Stimulated activated naive B cell treated with anti-CD40 and anti-IgM and Interleukin-4, amounts not matched to agents 10 μg/mL and 1 μg/mL and 100 μg/mL, for 72 hours (primary cell): ENCODE results near the gene ZSWIM6.
A peak's percentile ranks its signal among the peaks of the same experiment; 100 is the strongest.

Source experiments
- ATAC-seq, 2 donors: fragments of 150-1000 bp; cut with Tn5 transposase; replicated peaks; 2 replicates each; pipeline ENCODE4 v1.10.0; 2021; ENCODE audit warnings: moderate library complexity in 1 of 2
- DNase-seq: peaks from one replicate; pipeline ENCODE4 v3.0.0; 2021
- H3K27ac Mint-ChIP-seq: one replicate; pipeline ENCODE4 v1.8.0; 2022; ENCODE audit warnings: mild to moderate bottlenecking, mixed read lengths
- H3K27me3 Mint-ChIP-seq, 2 donors: one replicate each; pipeline ENCODE4 v1.8.0; 2022; ENCODE audit warnings: mixed read lengths in 2 of 2
- H3K36me3 Mint-ChIP-seq, 2 donors: one replicate each; pipeline ENCODE4 v1.8.0; 2022; ENCODE audit warnings: mixed read lengths in 2 of 2, mild to moderate bottlenecking in 1 of 2
- H3K4me1 Mint-ChIP-seq, 2 donors: one replicate each; pipeline ENCODE4 v1.8.0; 2022; ENCODE audit warnings: mixed read lengths in 2 of 2, mild to moderate bottlenecking in 1 of 2
- H3K4me3 Mint-ChIP-seq, 2 donors: one replicate each; pipeline ENCODE4 v1.8.0; 2022; ENCODE audit warnings: mild to moderate bottlenecking in 2 of 2, mixed read lengths in 2 of 2, moderate library complexity in 1 of 2
- H3K9me3 Mint-ChIP-seq, 2 donors: one replicate each; pipeline ENCODE4 v1.8.0; 2022; ENCODE audit warnings: mixed read lengths in 2 of 2, mild to moderate bottlenecking in 1 of 2

ZSWIM6 gene

DNA sequence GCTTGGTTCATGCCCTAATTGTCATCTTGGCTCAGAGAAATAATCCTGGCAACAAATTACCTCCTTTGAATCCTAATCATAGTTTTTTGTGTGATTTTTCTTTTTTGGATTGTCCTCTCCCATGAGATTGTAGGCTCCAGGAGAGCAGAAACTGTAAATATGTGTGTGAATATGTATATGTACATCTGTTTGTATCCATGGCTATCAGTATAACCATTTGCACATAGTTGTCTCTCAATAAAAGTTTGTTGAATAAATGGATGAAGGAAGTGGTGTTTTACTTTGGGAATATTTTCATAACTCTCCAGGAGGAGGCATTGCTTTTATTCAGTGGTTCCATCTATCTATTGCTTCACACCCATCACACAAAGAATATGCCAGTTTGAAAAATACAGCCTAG is 20.1 kb downstream of the ZSWIM6 start:
- Mint-ChIP-seq H3K4me1 (peaks cover 24 to 37% of the 10 kb centered on the region in 2 donors), H3K27me3 (no peaks in the 10 kb centered on the region), H3K9me3 (peaks cover 3% of the 10 kb centered on the region in 2 donors), H3K36me3 (peaks cover 5 to 10% of the 10 kb centered on the region in 2 donors), H3K4me3 (no peak overlapping the region), H3K27ac (no peak overlapping the region)
- no peak for DNase-seq
- ATAC-seq, result no peak

DNA sequence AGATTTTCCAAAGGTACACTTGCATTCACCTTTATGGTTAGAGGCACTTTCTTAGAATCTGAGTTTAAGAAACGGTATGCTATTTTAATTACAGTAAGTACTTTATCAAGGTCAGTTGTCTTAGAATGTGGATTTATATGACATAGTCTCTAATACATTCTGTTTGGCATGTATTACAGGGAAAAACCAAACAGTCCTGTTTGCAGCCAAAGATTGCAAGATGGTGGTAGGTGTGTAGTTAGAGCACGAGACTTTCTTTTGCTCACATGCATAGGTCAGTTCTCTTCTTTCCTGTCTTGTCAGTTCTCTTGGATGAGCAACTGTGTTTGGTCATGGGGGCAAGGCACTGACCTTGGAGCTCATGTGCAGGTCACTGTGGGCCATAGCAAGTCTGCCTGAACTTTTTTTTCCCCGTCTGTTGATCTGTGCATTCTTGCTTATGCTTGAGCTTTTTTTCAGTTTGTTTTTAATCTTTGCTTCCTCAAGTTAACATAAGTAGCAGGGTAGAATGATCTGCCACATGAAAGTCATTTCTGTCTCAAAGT is 20.6 kb downstream of the ZSWIM6 start:
- peaks cover 4% of the 10 kb centered on the region in 2 donors for H3K9me3 Mint-ChIP-seq
- no peaks in the 10 kb centered on the region for H3K27me3 Mint-ChIP-seq
- H3K27ac Mint-ChIP-seq, result no peak overlapping the region
- no peak for DNase-seq
- H3K4me3 Mint-ChIP-seq, result no peak overlapping the region
- ATAC-seq, result no peak
- peaks cover 21 to 34% of the 10 kb centered on the region in 2 donors for H3K4me1 Mint-ChIP-seq
- H3K36me3 Mint-ChIP-seq, result peaks cover 3 to 9% of the 10 kb centered on the region in 2 donors

DNA sequence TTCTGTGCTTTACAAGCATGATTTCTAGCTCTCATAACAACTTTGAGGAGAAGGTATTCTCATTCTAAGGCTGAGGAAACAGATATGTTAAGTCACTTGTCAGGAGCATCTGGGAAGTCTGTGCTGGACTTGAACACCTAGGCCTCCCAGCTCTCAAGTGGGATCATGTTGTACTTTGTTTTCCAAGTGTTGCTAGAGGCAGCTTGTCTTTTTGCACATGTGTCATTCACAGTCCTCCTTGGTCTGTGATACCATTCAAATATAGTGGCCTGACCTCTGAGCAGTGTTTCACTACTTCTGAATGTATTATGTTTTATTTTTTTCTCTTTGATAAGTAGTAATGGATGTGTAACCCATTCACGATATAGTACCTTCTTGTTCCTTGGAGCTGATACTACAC is 21.2 kb downstream of the ZSWIM6 start:
- peak overlapping the region; percentile 37 for H3K27ac Mint-ChIP-seq
- peaks cover 23 to 33% of the 10 kb centered on the region in 2 donors for H3K4me1 Mint-ChIP-seq

DNA sequence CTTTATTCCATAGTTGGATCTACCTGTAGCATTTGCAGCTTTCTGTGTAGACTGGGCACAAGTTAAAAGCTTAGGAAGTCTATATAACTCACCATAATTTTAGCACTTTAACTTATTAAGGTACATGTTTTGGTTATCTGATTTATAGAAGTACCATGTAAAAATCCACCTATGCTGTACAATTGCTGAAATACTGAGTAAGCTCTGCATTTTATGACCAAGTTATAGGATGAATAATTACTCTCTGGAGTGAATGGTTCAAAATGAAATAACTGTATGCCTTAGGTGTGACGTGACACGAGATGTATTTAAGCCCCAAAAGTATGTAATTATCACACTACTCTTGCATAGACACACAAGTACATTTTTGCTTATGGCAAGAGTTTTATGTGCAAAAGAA is 22.1 kb downstream of the ZSWIM6 start:
- H3K36me3 Mint-ChIP-seq, result peaks cover 5 to 13% of the 10 kb centered on the region in 2 donors
- ATAC-seq, result no peak
- H3K27me3 Mint-ChIP-seq, result no peaks in the 10 kb centered on the region
- no peak overlapping the region for H3K4me3 Mint-ChIP-seq
- no peak for DNase-seq
- no peak overlapping the region for H3K27ac Mint-ChIP-seq
- peaks cover 20 to 29% of the 10 kb centered on the region in 2 donors for H3K4me1 Mint-ChIP-seq
- peaks cover 7 to 9% of the 10 kb centered on the region in 2 donors for H3K9me3 Mint-ChIP-seq

More for the DNA sequence above, 21.2 kb downstream of the ZSWIM6 start:
- H3K36me3 Mint-ChIP-seq, result peaks cover 5 to 13% of the 10 kb centered on the region in 2 donors
- H3K9me3 Mint-ChIP-seq, result peaks cover 7 to 9% of the 10 kb centered on the region in 2 donors
- H3K4me3 Mint-ChIP-seq, result no peak overlapping the region
- no peak for DNase-seq
- no peaks in the 10 kb centered on the region for H3K27me3 Mint-ChIP-seq
- no peak for ATAC-seq

DNA sequence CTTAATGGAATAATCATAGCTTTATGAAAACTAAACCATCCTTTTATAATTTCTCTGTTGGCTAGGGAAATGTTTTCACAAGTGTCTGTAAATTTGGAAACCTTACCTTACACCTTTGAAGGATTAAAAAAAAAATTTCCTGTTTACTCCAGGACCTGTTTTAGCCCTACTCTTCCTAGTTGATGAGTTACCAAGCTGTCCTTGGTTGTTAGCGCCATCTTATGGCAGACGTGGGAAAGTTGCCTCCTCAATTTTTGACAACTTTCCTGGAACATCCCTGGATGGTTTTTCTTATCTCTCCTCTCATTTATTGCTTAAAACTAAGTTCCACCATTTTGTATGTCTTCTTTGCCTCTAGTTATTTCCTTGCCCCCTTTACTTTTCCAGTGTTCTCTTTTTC is 25.7 kb downstream of the ZSWIM6 start:
- Mint-ChIP-seq H3K4me3 (no peak overlapping the region), H3K27me3 (no peaks in the 10 kb centered on the region), H3K4me1 (peaks cover 16 to 32% of the 10 kb centered on the region in 2 donors), H3K36me3 (peaks cover 8 to 21% of the 10 kb centered on the region in 2 donors), H3K9me3 (peaks cover 7 to 9% of the 10 kb centered on the region in 2 donors), H3K27ac (no peak overlapping the region)
- ATAC-seq (no peak), DNase-seq (no peak)

DNA sequence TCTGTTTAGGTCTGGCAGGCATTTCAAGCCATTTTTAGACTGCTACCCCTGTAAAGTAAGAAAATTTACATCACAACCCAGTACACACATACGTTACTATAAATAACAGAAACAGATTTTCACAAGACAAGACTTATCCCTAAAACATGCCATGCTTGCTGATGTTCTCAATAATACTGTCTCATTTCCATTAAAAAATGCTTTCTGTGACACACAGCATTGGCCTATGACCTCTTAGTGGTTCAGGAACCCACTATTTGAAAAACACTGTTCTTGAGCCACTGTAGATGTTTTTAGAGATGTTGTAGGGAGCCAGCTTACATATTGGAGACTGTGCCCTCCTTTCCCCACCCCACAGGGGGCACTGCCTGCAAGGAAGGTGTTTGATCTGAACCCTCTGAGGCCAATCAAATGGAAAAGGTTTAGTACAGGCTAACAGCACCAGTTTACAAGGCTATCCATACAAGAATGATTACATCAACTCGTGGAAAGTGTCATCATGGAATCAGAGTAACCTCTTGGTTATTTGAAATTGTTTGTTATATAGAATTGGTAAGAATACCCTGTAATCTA is 30.8 kb downstream of the ZSWIM6 start:
- DNase-seq (no peak), ATAC-seq (peak in 1 of 2 donors; percentile 38)
- H3K4me3 Mint-ChIP-seq, result no peak overlapping the region
- H3K27ac Mint-ChIP-seq, result no peak overlapping the region
- peaks cover 8 to 10% of the 10 kb centered on the region in 2 donors for H3K36me3 Mint-ChIP-seq
- H3K27me3 Mint-ChIP-seq, result no peaks in the 10 kb centered on the region
- peaks cover 24 to 60% of the 10 kb centered on the region in 2 donors for H3K4me1 Mint-ChIP-seq
- peaks cover 2 to 3% of the 10 kb centered on the region in 2 donors for H3K9me3 Mint-ChIP-seq

DNA sequence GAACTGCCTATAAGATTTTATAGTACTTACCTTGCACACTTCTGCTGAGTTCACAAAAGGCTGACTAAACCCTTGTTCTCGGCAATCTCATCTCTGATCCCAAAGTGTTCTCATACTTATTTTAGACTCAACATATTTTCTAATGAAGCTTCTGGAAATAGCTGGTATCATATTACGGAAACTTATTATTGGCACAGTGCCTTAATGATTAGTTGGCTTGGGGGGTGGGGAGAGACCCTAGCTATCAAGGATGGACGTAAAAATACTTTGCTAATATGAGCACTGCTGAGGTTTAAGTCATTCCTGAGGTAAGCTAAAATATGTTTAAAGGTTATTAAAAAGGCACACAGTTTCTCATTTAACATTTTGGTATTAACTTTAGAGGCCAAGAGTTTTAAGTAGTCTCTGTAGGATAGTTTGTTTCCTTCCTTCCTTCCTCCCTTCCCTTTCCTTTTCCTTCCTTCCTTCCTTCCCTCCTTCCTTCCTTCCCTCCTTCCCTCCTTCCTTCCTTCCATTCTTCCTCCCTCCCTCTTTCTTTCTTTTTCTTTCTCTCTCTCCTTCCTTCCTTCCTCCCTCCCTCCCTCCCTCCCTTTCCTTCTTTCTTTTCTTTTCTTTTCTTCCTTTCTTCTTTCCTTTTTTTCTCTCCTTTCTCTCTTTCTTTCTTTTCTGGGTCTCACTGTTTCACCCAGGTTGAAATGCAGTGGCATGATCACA is 31.5 kb downstream of the ZSWIM6 start:
- ATAC-seq (no peak), DNase-seq (no peak)
- Mint-ChIP-seq H3K36me3 (peaks cover 6 to 8% of the 10 kb centered on the region in 2 donors), H3K4me1 (peaks cover 23 to 60% of the 10 kb centered on the region in 2 donors), H3K9me3 (no peaks in the 10 kb centered on the region), H3K27me3 (no peaks in the 10 kb centered on the region), H3K27ac (no peak overlapping the region), H3K4me3 (no peak overlapping the region)

DNA sequence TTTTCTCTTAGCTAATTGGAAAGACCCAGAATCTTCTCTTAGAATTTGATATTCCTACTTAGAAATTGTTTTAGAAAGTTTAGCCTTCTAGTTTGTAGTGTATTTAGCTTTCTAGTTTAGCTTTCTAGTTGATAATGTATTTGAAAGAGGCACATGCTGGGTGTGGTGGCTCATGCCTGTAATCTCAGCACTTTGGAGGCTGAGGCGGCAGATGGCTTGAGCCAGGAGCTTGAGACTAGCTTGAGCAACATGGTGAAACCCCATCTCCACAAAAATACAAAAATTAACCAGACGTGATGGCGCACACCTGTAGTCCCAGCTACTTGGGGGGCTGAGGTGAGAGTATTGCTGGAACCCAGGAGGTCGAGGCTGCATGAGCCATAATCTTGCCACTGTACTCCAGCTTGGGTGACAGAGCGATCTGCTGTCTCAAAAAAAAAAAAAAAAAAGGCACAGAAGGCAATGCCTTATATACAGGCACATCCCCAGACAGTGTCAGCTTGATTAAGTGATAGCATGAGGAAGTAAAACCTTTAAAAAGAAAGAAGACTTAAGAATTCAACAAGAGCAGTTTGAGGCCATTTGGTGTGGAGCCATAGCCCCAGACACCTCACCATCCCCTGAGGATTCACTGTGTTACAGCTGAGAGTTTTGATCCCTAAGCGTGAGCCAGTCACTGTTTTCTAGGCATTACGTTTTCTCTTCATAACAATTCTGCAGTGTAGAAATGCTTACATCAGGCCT is 34.6 kb downstream of the ZSWIM6 start:
- no peaks in the 10 kb centered on the region for H3K27me3 Mint-ChIP-seq
- no peak for DNase-seq

DNA sequence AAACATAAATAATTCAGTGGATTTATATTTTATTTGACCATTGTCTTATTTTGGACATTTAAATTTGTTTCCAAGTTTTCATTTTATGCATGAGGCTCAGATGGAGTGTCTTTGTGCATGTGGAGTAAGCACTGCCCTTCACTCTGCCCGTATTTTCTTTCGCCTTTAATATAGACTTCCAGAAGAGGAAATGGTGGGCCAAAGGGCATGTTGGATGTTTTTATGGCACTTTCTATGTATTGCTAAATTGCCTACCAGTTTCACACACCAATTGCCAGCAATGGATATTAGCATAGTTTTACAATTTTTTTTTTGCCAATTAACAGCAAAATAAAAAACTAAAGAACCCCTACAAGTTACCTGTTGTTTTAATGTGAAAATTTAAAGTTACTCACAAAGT is 38.4 kb downstream of the ZSWIM6 start:
- H3K36me3 Mint-ChIP-seq, result peaks cover 1 to 3% of the 10 kb centered on the region in 2 donors
- DNase-seq, result no peak
- ATAC-seq, result no peak
- H3K4me1 Mint-ChIP-seq, result peaks cover 19 to 33% of the 10 kb centered on the region in 2 donors
- H3K4me3 Mint-ChIP-seq, result no peak overlapping the region
- no peaks in the 10 kb centered on the region for H3K9me3 Mint-ChIP-seq
- no peaks in the 10 kb centered on the region for H3K27me3 Mint-ChIP-seq
- H3K27ac Mint-ChIP-seq, result no peak overlapping the region

More for the DNA sequence above, 34.6 kb downstream of the ZSWIM6 start:
- ATAC-seq, result peak; percentile 57 to 75
- Mint-ChIP-seq H3K36me3 (peaks cover 0 to 3% of the 10 kb centered on the region in 2 donors), H3K9me3 (no peaks in the 10 kb centered on the region), H3K27ac (no peak overlapping the region), H3K4me3 (no peak overlapping the region), H3K4me1 (peaks cover 15 to 44% of the 10 kb centered on the region in 2 donors)

DNA sequence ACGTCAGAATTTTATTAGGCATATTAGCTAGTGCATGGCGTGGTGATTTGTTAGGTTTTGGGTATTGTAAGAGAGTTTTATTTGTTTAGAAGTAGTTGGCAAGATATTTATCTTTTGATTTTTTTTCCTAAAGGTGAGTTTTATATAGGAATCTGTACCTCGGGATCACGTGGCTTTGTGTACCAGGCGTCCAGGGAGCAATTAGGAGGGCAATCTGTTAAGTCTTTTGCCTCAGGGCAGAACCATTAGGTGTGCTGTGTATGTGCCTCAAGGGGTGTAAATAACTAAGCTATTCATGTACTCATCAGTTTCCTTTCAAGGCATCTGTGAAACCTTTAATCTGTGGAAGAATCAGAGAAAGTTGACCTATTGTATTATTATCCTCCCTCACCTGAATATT is 39.4 kb downstream of the ZSWIM6 start:
- no peaks in the 10 kb centered on the region for H3K27me3 Mint-ChIP-seq

DNA sequence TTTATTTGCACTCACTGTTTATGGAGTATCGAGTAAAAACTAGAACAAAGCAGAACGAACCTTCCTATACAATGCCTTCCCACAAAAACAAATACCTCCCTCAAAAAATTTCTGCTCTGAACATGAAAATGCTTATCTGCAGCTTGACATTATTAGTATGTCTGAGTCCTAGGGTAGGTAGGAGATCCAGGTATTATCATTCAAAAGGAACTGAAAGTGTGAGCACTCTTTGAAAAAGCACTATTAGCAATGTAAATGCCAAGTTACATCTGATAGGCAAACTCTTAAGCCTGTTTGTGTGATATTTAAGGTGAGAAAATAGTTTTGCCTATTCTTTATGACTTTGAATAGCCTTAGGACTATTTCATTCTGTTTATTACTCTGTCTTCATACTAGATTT is 47.6 kb downstream of the ZSWIM6 start:
- peaks cover 12 to 18% of the 10 kb centered on the region in 2 donors for H3K4me1 Mint-ChIP-seq
- ATAC-seq (no peak), DNase-seq (no peak)
- H3K27ac Mint-ChIP-seq, result no peak overlapping the region
- no peaks in the 10 kb centered on the region for H3K9me3 Mint-ChIP-seq
- H3K27me3 Mint-ChIP-seq, result no peaks in the 10 kb centered on the region
- no peak overlapping the region for H3K4me3 Mint-ChIP-seq
- H3K36me3 Mint-ChIP-seq, result peaks cover 0 to 6% of the 10 kb centered on the region in 2 donors

More for the DNA sequence above, 39.4 kb downstream of the ZSWIM6 start:
- DNase-seq (no peak), ATAC-seq (no peak)
- H3K27ac Mint-ChIP-seq, result no peak overlapping the region
- peaks cover 0 to 3% of the 10 kb centered on the region in 2 donors for H3K36me3 Mint-ChIP-seq
- no peak overlapping the region for H3K4me3 Mint-ChIP-seq
- H3K9me3 Mint-ChIP-seq, result no peaks in the 10 kb centered on the region
- H3K4me1 Mint-ChIP-seq, result peaks cover 15 to 23% of the 10 kb centered on the region in 2 donors

DNA sequence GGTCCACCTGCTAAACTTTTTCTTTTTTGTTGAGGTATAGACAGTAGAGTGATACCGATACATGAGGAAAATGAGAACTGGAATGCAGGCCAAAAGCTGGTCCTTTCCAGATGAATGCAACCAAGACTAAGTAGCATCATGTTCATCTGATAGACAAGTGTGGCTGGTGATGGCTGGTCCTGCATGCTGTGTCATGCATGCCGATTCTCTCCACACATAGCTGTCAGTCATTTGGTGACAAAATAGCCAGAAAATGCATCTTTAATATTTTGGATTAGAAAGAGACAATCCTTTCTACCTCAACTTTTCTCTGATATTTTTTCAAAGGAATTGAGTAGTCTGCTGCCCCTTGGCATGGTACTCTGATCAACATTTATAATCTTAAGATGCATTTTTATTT is 49.9 kb downstream of the ZSWIM6 start:
- Mint-ChIP-seq H3K27ac (no peak overlapping the region), H3K27me3 (no peaks in the 10 kb centered on the region), H3K9me3 (no peaks in the 10 kb centered on the region), H3K4me3 (no peak overlapping the region), H3K4me1 (peaks cover 13 to 31% of the 10 kb centered on the region in 2 donors), H3K36me3 (peaks cover 3% of the 10 kb centered on the region in 2 donors)
- ATAC-seq, result no peak
- no peak for DNase-seq

DNA sequence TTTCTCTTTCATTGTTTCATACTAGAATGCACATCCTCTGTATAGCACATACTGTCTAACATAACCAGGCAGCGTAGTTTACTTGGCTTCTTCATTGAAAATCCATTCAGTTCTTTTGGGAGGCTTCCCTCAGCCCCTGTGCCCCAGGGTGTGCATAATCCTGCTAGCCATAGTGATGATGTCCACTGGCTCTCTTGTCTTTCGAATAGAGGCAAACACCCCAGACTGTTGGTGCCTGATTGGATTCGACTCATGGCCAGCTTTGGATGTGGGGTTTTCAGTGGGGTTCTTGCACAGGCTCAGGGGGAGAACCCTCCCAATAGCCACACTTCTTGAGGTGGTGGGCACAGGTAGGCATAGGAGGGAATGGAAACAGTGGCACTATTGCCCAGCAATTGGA is 53.6 kb downstream of the ZSWIM6 start:
- H3K4me3 Mint-ChIP-seq, result no peak overlapping the region
- ATAC-seq, result no peak
- H3K4me1 Mint-ChIP-seq, result peaks cover 18 to 40% of the 10 kb centered on the region in 2 donors
- peaks cover 3 to 5% of the 10 kb centered on the region in 2 donors for H3K36me3 Mint-ChIP-seq
- DNase-seq, result no peak
- no peaks in the 10 kb centered on the region for H3K9me3 Mint-ChIP-seq
- H3K27me3 Mint-ChIP-seq, result no peaks in the 10 kb centered on the region
- no peak overlapping the region for H3K27ac Mint-ChIP-seq

DNA sequence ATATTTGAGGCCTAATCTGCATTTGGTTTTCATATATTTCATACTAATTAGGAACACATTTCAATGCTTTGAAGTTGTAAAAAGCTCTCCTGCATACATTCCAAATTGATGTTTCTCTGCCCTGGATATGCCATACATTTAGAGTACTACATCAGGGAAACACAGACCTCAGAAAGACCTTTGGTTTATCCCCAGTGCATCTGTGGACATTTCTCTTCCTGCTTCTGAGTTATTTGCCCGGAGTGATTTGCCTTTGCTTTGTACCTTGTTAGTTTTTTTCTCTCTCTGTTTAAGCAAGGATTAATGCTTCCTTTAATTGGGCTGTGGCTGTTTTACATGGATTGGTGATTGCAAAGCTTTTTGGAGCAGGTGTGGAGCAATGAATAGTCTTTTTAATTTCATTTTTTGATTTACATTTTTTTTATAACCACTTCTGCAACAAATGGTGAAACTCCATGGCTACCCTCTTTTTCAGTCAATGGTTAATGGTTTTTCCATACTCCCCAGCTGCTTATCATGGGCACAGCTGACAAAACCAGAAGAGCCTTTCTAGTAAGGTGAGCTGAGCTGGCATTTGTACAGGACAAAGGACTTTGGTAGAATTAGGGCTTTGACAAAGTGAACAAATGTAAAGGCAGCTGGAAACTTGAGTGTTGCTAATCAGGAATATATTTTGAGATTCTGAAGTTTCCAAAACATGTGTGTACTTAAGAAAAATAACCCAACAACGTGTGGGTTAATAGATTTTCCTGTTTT is 54.2 kb downstream of the ZSWIM6 start:
- Mint-ChIP-seq H3K9me3 (no peaks in the 10 kb centered on the region), H3K4me1 (peaks cover 19 to 46% of the 10 kb centered on the region in 2 donors), H3K36me3 (peaks cover 7% of the 10 kb centered on the region in 2 donors), H3K4me3 (no peak overlapping the region), H3K27ac (no peak overlapping the region), H3K27me3 (no peaks in the 10 kb centered on the region)
- DNase-seq, result no peak
- ATAC-seq, result no peak
